Measurements from ENCODE around the gene CASQ2.

Gene CASQ2

DNA sequence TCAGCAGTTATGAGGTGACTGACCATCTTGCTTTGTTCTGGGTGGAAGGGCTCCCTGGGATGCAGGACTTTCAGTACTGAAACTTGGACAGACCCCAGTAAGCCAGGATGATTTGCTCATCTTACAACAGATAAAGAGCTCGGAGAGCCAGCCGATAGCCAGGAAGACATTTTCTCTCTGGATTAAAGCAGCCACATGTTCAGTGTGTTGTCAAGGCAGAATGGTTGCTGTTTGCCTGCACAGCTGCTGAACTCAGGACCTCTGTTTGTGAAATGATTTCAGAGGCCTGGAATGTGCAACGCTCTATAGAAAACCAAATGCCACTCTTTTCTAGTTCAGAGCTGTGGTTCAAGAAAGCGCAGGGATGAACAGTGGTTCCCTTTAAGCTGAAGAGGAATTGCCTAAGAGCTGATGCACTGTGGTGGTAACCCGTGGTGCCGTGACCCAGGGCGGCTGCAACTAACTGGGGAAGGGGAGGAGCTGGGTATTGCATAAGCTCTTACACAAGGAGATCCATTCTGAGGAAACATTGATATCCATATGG, 40.7 kb downstream of the CASQ2 start:
- no peak overlapping the region for H3K4me3 Mint-ChIP-seq
- no peaks in the 10 kb centered on the region for H3K27me3 Mint-ChIP-seq (ENCODE audit: low read depth)
- no peaks in the 10 kb centered on the region for H3K4me1 Mint-ChIP-seq (ENCODE audit: low read depth)
- H3K9me3 Mint-ChIP-seq: no peaks in the 10 kb centered on the region
- no peak overlapping the region for H3K27ac Mint-ChIP-seq
- no peaks in the 10 kb centered on the region for H3K36me3 Mint-ChIP-seq (ENCODE audit: low read depth)

DNA sequence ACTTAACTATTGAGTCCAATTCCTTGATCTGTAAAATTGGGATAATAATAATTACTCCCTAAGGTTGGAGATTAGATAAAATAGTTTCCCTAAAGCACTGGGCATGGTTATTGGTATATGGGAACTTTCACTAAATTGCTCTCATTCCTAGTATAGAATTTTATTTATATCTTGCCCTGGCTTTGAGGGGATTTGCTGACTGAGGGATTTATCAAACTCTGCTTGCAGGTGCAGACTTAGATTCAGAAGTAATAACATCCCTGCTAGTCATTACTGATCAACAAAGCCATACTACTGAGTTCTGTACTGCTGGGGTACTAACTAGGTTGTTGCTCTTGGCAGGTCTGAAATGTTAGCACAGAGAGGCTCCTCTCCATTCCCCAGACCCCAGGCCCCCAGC, 41.9 kb downstream of the CASQ2 start:
- no peaks in the 10 kb centered on the region for H3K4me1 Mint-ChIP-seq (ENCODE audit: low read depth)
- H3K27ac Mint-ChIP-seq: no peak overlapping the region
- peaks cover 3% of the 10 kb centered on the region for H3K27me3 Mint-ChIP-seq (ENCODE audit: low read depth)
- H3K9me3 Mint-ChIP-seq: no peaks in the 10 kb centered on the region
- no peaks in the 10 kb centered on the region for H3K36me3 Mint-ChIP-seq (ENCODE audit: low read depth)
- no peak overlapping the region for H3K4me3 Mint-ChIP-seq

DNA sequence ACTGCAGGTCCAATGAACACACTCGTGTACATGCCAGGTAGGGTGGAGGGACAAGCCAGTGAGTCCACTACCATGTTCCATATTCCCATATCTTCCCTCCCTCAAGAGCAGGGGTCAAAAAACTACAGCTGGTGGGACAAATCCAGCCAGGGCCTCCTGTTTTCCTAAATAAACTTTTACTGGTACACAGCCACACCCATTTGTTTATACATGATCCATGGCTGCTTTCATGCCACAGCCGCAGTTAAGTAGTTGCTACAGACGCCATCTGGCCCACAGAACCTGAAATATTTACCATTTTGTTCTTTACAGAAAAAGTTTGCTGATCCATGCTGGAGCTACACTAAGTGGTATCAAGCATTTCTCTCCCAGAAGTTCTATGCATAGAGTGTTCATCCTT, 42.4 kb downstream of the CASQ2 start:
- peaks cover 3% of the 10 kb centered on the region for H3K27me3 Mint-ChIP-seq (ENCODE audit: low read depth)
- H3K4me3 Mint-ChIP-seq: no peak overlapping the region
- no peaks in the 10 kb centered on the region for H3K4me1 Mint-ChIP-seq (ENCODE audit: low read depth)
- H3K36me3 Mint-ChIP-seq (ENCODE audit: low read depth): no peaks in the 10 kb centered on the region
- H3K9me3 Mint-ChIP-seq: no peaks in the 10 kb centered on the region
- H3K27ac Mint-ChIP-seq: no peak overlapping the region

DNA sequence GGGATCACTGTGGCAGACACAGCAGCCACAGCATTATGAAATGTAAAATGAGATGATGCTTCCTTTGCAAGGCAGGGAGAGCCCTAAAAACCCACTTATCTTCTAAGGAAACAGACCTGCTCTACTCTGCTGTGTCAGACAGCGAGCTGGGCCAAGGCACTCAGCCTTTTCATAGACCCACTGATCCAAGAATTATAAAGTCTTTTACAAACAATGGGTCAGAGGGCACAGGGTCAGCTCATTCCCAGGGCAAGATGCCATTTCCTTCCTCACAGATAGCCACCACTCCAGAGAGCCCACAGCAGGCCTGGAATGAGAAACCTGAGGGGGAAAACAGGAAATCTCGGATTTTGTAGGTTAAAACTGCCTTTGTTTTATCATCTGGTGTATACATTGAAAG, 42.9 kb downstream of the CASQ2 start:
- Mint-ChIP-seq H3K36me3 (ENCODE audit: low read depth) (no peaks in the 10 kb centered on the region), H3K4me3 (no peak overlapping the region), H3K4me1 (ENCODE audit: low read depth) (no peaks in the 10 kb centered on the region), H3K27ac (no peak overlapping the region), H3K9me3 (no peaks in the 10 kb centered on the region), H3K27me3 (ENCODE audit: low read depth) (peaks cover 3% of the 10 kb centered on the region)

DNA sequence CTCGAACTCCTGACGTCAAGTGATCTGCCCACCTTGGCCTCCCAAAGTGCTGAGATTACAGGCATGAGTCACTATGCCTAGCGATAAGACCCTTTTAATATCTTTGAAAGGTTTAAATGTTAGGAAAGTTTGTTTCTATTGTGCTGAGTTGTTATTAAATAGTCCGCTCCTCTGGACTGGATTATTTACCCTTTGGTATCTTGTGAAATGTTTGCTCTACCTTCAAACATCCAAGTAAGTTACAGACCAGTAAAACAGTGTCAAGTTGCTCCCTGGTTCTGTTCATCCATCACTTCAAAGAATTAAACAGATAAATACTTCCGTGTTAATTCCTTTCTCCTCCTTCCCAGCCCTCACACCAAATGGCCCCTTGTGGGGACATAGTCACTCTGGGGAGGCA, 44.8 kb downstream of the CASQ2 start:
- H3K4me1 Mint-ChIP-seq (ENCODE audit: low read depth): no peaks in the 10 kb centered on the region
- no peaks in the 10 kb centered on the region for H3K36me3 Mint-ChIP-seq (ENCODE audit: low read depth)
- H3K27ac Mint-ChIP-seq: no peak overlapping the region
- no peaks in the 10 kb centered on the region for H3K9me3 Mint-ChIP-seq
- peaks cover 3% of the 10 kb centered on the region for H3K27me3 Mint-ChIP-seq (ENCODE audit: low read depth)
- no peak overlapping the region for H3K4me3 Mint-ChIP-seq

DNA sequence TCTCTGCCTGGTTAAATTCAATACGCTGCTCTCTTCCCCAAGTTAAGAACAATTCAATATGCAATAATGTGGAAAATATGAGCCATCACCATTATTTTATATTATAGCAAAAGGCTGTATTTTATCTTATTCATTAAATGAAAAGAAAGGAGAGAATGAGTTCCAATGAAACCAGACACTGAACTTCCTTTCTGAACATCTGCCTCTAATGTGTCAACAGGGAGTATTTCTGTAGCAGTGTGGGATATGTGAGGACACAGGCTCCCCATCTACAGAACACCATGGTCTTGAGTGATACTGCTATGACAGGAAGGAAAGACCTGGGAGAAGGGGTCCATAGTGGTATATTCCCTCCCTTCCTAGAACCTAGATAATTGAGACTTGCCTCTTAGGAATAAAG, 46.3 kb downstream of the CASQ2 start:
- H3K9me3 Mint-ChIP-seq: no peaks in the 10 kb centered on the region
- H3K27me3 Mint-ChIP-seq (ENCODE audit: low read depth): peaks cover 11% of the 10 kb centered on the region
- no peak overlapping the region for H3K27ac Mint-ChIP-seq
- H3K36me3 Mint-ChIP-seq (ENCODE audit: low read depth): no peaks in the 10 kb centered on the region
- H3K4me3 Mint-ChIP-seq: no peak overlapping the region
- H3K4me1 Mint-ChIP-seq (ENCODE audit: low read depth): no peaks in the 10 kb centered on the region

DNA sequence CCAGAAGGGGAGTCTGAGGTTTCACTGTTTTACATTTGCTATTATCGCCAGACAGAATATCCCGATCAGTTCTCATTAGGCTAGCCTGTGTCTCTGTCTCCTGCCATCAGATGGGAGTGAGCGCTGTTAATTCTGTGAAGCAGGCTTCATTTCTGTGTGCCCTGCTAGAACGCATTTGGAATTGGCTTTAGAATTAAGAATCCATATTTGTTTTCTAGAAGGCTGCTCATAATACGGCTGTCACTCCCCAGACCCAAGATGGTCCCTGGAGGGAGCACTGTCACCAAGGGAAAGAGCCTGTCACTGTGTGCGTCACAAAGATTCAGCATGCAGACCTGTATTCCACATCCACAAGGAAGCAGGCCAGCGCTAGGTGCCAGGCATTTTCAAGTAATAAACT, 49.2 kb downstream of the CASQ2 start:
- Mint-ChIP-seq H3K27me3 (ENCODE audit: low read depth) (peaks cover 15% of the 10 kb centered on the region), H3K27ac (no peak overlapping the region), H3K9me3 (no peaks in the 10 kb centered on the region), H3K4me3 (no peak overlapping the region), H3K36me3 (ENCODE audit: low read depth) (no peaks in the 10 kb centered on the region), H3K4me1 (ENCODE audit: low read depth) (no peaks in the 10 kb centered on the region)

DNA sequence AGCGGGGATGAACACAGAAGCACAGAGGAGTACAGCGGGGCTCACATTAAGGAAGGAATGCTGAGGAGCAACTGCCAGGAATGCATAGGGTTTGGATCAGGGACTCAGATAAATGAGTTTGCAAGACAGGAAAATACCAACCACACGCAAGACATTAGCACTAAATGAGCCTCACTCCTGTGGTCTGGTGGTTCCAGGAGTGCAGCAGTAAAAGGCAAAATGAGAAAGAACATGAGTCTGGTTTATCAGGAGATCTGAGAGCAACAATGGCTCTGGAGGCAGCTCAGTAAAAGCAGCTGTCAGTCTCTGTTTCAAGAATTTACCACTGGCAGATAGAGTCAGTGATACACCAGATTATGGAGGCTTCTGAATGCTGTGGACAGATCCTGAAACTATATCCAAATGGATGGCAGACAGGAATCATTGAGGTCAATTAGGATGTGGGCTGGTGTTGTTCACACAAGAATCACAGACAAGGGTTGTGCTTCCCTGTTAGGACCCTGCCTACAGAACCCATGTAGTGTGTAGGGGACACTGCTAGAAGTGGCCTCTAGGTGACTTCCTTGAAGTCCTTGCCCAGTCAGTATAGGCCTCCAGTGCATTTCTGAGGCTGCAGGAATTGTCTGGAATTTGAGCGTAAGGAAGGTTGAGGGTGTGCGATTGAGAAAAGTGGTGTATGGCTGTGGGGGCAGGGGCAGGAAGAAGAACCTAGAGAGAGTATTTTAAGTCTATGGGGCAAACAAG, 50.3 kb downstream of the CASQ2 start:
- Mint-ChIP-seq H3K4me3 (no peak overlapping the region), H3K9me3 (no peaks in the 10 kb centered on the region), H3K36me3 (ENCODE audit: low read depth) (no peaks in the 10 kb centered on the region), H3K27me3 (ENCODE audit: low read depth) (peaks cover 16% of the 10 kb centered on the region), H3K27ac (no peak overlapping the region), H3K4me1 (ENCODE audit: low read depth) (no peaks in the 10 kb centered on the region)

DNA sequence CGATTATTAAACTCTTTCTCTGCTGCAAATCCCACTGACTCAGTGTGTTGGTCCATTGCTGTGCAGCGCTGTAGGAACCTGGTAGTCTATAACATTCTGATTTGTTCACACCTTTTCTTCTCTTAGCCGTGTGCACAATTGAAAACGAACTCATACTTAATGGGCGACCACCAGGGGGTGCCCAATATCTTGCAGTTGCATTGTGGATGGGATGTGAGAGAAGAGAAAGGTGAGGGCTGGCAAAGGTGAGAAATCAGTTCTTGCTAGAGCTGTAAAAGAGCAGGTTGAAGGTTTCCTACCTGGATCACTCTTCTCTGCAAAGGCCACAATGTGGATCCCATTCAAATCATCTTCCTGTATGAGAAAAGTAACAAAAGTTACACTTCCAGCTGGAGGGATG, 51.0 kb downstream of the CASQ2 start:
- Mint-ChIP-seq H3K9me3 (no peaks in the 10 kb centered on the region), H3K27ac (no peak overlapping the region), H3K4me3 (no peak overlapping the region), H3K4me1 (ENCODE audit: low read depth) (no peaks in the 10 kb centered on the region), H3K36me3 (ENCODE audit: low read depth) (no peaks in the 10 kb centered on the region), H3K27me3 (ENCODE audit: low read depth) (peaks cover 20% of the 10 kb centered on the region)

DNA sequence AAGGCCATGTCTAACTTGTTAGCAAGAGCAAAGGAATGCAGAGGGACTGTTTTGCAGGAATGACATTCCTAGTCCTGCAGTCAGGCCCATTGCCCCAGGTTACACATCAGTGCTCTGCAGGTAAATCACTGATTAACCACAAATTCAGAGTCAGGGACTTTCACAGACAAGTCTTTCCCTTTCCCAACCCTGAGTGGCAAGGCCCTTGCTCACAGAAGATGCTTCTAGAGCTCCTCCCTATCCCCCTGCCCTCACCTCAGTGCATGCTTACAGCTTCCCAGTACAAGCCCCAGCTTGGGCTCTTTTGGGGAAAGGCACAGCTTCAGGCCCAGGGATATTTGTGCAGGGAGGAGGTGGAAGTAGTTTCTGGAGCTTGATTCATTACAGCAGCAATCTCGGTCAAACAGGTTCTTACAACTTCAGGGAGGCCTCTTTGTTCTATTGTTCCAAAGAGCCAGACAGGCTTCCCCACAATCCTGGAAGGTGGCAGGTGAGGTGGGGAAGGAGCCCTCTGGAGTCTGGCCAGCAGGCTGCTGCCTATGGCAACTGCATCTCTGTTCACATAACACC, 53.9 kb downstream of the CASQ2 start:
- no peaks in the 10 kb centered on the region for H3K9me3 Mint-ChIP-seq
- H3K36me3 Mint-ChIP-seq (ENCODE audit: low read depth): no peaks in the 10 kb centered on the region
- no peak overlapping the region for H3K4me3 Mint-ChIP-seq
- peaks cover 3% of the 10 kb centered on the region for H3K4me1 Mint-ChIP-seq (ENCODE audit: low read depth)
- H3K27ac Mint-ChIP-seq: no peak overlapping the region
- H3K27me3 Mint-ChIP-seq (ENCODE audit: low read depth): peaks cover 31% of the 10 kb centered on the region

DNA sequence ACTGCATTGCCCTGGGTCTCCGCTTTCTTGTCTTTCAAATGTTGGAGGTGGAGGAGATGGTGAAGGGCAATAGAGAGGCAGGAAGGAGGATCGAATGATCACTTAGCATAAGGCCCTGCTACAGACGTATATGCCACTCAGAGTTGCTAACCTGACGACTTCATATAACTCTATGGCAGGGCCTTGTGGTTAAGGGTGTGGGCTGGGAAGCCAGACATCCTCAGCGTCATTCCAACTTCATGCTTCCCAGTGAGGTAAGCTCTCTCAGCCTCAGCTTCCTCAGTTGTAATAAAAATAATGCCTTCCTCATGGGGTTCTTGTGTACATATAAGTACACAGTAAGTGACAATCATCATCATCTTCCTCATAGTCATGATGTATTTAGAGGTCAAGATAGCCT, 54.6 kb downstream of the CASQ2 start:
- no peak overlapping the region for H3K4me3 Mint-ChIP-seq
- H3K4me1 Mint-ChIP-seq (ENCODE audit: low read depth): peaks cover 3% of the 10 kb centered on the region
- H3K27me3 Mint-ChIP-seq (ENCODE audit: low read depth): peaks cover 37% of the 10 kb centered on the region
- H3K9me3 Mint-ChIP-seq: no peaks in the 10 kb centered on the region
- no peaks in the 10 kb centered on the region for H3K36me3 Mint-ChIP-seq (ENCODE audit: low read depth)
- H3K27ac Mint-ChIP-seq: no peak overlapping the region

DNA sequence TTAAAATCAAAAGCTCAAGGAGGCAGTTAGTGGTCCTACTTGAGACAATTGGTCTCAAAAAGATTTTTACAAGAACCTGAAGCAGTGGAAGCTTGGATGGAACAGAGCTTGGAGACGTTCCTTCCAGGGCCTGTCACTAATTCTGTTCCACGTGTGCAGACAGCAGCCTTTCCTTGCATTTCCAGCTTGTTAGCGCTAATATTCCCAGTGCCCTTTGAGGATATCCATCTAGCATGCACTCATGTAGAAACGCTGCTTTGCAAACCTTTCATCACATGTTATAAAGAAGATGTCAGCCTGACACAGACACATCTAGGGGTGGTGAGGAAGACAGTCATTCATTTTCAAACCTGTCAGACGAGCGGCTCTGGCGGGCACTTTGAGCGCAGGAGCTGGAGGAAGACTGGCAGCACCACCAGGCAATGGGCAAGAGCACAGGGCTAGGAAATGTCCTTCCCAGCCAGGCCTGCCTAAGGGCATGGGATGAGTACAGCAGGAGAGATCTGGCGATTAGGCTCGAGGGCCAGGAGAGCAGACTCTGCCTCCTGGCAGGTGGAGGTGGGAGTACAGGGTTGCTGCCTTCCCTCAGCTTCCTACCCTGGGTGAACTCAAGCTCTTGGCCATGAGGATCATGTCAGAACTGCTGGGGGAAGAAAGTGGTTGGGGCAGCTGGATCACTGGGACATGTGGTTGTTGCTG, 55.5 kb downstream of the CASQ2 start:
- Mint-ChIP-seq H3K9me3 (no peaks in the 10 kb centered on the region), H3K36me3 (ENCODE audit: low read depth) (no peaks in the 10 kb centered on the region), H3K4me3 (no peak overlapping the region), H3K4me1 (ENCODE audit: low read depth) (peaks cover 3% of the 10 kb centered on the region), H3K27me3 (ENCODE audit: low read depth) (peaks cover 33% of the 10 kb centered on the region), H3K27ac (no peak overlapping the region)

DNA sequence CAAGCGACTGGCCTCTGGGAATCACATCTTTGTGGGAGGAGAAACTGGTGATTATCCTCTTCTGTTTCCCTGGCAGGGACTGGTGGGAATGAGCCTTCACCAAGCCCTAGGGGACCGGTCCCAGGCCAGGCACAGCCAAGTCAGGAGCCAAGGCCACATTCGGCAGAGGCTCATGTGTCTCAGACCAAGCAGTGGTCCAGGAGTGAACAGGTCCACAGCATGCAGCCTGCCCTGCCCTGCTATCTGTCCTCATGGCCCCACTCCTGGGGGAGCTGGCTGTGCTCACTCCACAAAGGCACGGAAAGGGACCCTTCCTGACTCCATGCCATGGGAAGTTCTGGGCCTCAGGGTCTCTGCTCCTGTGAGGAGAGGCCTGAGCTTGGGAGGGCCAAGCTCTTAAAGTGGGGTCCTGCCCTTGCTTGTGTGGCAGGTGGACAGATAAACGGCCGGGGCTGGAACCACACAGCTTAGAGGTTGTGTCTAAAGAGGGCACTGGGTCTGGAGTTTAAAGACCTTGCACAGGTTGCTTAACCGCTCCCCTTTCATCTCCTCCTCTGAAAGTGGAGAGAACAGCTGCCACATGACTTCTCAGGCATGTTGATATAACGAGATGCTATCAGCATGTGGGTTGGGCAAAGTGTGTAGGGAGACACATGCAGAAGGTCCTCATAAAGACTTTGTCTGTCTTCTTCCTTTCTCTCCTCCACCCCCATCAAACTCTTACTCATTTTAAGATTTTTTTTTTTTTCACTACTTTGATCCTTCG, 57.5 kb downstream of the CASQ2 start:
- no peak overlapping the region for H3K4me3 Mint-ChIP-seq
- peaks cover 36% of the 10 kb centered on the region for H3K27me3 Mint-ChIP-seq (ENCODE audit: low read depth)
- no peaks in the 10 kb centered on the region for H3K36me3 Mint-ChIP-seq (ENCODE audit: low read depth)
- peaks cover 3% of the 10 kb centered on the region for H3K4me1 Mint-ChIP-seq (ENCODE audit: low read depth)
- H3K9me3 Mint-ChIP-seq: no peaks in the 10 kb centered on the region
- no peak overlapping the region for H3K27ac Mint-ChIP-seq

DNA sequence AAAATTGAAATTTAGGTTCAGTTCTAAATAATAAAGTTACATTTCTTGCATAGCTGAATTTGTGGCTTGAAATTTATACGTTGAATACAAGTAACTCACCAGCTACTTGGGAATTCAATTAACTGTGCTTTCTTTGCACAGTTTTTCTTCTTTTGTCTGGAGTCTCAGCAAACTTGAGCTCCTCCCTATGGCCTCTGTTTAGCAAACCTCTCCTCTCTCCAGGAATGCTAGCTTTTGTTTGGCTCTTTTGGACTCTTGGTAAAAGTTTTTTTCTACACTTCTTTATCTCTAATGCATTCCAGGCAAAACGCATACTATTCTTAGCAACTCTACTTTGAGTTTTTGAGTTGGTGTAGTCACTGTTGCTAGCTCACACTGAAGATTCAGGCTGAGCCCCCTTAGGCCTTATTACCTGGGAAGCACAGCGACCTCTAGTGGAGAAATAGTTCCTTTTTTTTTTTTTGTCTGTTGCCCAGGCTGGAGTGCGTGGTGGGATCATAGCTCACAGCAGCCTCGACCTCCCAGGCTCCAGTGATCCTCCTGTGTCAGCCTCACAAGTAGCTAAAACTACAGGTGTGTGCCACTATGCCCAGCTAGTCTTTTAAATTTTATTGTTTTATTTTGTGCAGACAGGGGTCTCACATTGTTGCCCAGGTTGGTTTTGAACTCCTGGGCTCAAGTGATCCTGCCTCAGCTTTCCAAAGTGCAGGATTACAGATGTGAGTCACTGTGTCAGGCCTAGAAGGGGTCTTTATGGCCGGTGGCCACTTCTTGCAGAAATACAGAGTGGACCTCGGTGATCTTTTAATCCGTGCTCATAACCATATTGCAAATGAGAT, 61.7 kb downstream of the CASQ2 start:
- H3K4me1 Mint-ChIP-seq (ENCODE audit: low read depth): peaks cover 3% of the 10 kb centered on the region
- H3K27ac Mint-ChIP-seq: no peak overlapping the region

More for the DNA sequence above, 61.7 kb downstream of the CASQ2 start:
- Mint-ChIP-seq H3K4me3 (no peak overlapping the region), H3K36me3 (ENCODE audit: low read depth) (no peaks in the 10 kb centered on the region), H3K9me3 (no peaks in the 10 kb centered on the region), H3K27me3 (ENCODE audit: low read depth) (peaks cover 27% of the 10 kb centered on the region)
